Smooth muscle cell (in vitro differentiated cells): Measurements from ENCODE around the gene RPRD1A. TPM values are rescaled to one million over a fixed set of nuclear protein-coding genes. Genes with fewer than 3 reads are reported as not detected.
A peak's percentile ranks its signal among the peaks of the same experiment; 100 is the strongest.

Experiments used
- DNase-seq: peaks from one replicate; lab custom pipeline; 2025; ENCODE audit not compliant: unreplicated experiment; lab: John Stamatoyannopoulos, UW
- H2AFZ ChIP-seq: fragments of 200-600 bp; sonication (generic); 2 replicates; pipeline ENCODE4 v1.6.0; 2016; ENCODE audit warnings: antibody characterized with exemption, low read depth, mild to moderate bottlenecking
- H3F3A ChIP-seq: fragments of 200-600 bp; sonication (generic); 2 replicates; pipeline ENCODE4 v1.6.0; 2017; ENCODE audit warnings: antibody characterized with exemption, low read depth
- H3K27ac ChIP-seq: fragments of 200-600 bp; sonication (generic); 2 replicates; pipeline ENCODE4 v1.5.1; 2016; ENCODE audit warnings: low read depth, mild to moderate bottlenecking
- H3K27me3 ChIP-seq: fragments of 200-600 bp; sonication (generic); 2 replicates; pipeline ENCODE4 v1.6.1; 2016; ENCODE audit warnings: low read depth, mild to moderate bottlenecking
- H3K36me3 ChIP-seq: fragments of 200-600 bp; sonication (generic); 2 replicates; pipeline ENCODE4 v1.5.1; 2016; ENCODE audit warnings: low read depth
- H3K4me1 ChIP-seq: fragments of 200-600 bp; sonication (generic); 2 replicates; pipeline ENCODE4 v1.5.1; 2016; ENCODE audit warnings: low read depth
- H3K4me2 ChIP-seq: fragments of 200-600 bp; sonication (generic); 2 replicates; pipeline ENCODE4 v1.6.0; 2016; ENCODE audit warnings: mild to moderate bottlenecking
- H3K4me3 ChIP-seq: fragments of 200-600 bp; sonication (generic); 2 replicates; pipeline ENCODE4 v1.5.1; 2016; ENCODE audit warnings: mild to moderate bottlenecking
- H3K79me2 ChIP-seq: fragments of 200-600 bp; sonication (generic); 2 replicates; pipeline ENCODE4 v1.6.0; 2016; ENCODE audit warnings: low read depth, mild to moderate bottlenecking
- H3K9ac ChIP-seq: fragments of 200-600 bp; sonication (generic); 2 replicates; pipeline ENCODE4 v1.6.0; 2016; ENCODE audit warnings: low read depth
- H3K9me3 ChIP-seq: fragments of 200-600 bp; sonication (generic); replicated peaks from 2 replicates; pipeline ENCODE4 v1.5.1; 2016; ENCODE audit warnings: low read depth
- H4K20me1 ChIP-seq: fragments of 200-600 bp; sonication (generic); 2 replicates; pipeline ENCODE4 v1.6.0; 2016; ENCODE audit warnings: low read depth
- WGBS: methylation state at CpG from one replicate; pipeline ENCODE4 v1.1.7; 2016; ENCODE audit warnings: low lambda C conversion rate; 5-methylcytosine and 5-hydroxymethylcytosine counted together
- polyA plus RNA-seq: library from polyadenylated mRNA; unstranded; fragments of >200 nt; fragmentation: Nextera tagmentation; extraction: Ambion mirVana; gene quantifications from 2 replicates; pipeline ENCODE4 v1.2.1, GENCODE V29; 2016
- total RNA-seq: library from RNA; depleted of rRNA; stranded (reverse); fragments of >200 nt; gene quantifications from 2 replicates; pipeline ENCODE4 v1.2.3, GENCODE V29; 2014
- TF ChIP-seq, protein P1 (sequence below): fragments of 200-600 bp; sonication (generic); IDR thresholded peaks from 2 replicates; pipeline ENCODE4 v1.5.1; 2017; ENCODE audit warnings: borderline replicate concordance, mild to moderate bottlenecking, antibody characterized with exemption; ENCODE audit not compliant: insufficient read depth, poor library complexity, severe bottlenecking

Gene RPRD1A
- total and polyA plus RNA-seq, 2 experiments from 2014 or later: 13.1 to 50.0 TPM

DNA sequence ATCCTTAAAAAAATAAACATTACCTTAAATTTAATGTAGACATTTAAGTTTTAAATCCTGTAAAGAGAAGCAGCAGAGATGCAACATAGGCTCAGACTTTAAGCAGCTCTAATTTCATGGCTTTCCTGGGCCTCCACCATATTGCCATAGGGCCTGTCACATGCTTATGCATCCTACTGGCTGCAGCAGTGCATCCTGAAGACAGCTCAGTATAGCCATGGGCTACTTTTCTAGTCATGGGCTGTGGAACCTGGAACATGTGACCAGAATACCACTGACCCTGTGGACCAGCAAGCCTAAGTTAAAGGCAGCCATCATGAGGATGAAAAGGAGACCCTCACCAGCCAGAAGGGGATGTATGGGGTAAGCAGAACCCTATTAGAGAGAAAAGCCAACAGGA is 84.2 kb downstream of the RPRD1A start:
- H3K27ac ChIP-seq: peak overlapping the region; percentile 34
- H3K4me3 ChIP-seq: no peak overlapping the region
- no peak overlapping the region for H2AFZ ChIP-seq
- peaks cover 11% of the 10 kb centered on the region for H3K36me3 ChIP-seq
- no peaks in the 10 kb centered on the region for H3K79me2 ChIP-seq
- H3K27me3 ChIP-seq: no peaks in the 10 kb centered on the region
- no peak overlapping the region for H3K4me2 ChIP-seq
- no peaks in the 10 kb centered on the region for H3K4me1 ChIP-seq
- H3K9ac ChIP-seq: no peak overlapping the region
- TF ChIP-seq, protein P1, sequence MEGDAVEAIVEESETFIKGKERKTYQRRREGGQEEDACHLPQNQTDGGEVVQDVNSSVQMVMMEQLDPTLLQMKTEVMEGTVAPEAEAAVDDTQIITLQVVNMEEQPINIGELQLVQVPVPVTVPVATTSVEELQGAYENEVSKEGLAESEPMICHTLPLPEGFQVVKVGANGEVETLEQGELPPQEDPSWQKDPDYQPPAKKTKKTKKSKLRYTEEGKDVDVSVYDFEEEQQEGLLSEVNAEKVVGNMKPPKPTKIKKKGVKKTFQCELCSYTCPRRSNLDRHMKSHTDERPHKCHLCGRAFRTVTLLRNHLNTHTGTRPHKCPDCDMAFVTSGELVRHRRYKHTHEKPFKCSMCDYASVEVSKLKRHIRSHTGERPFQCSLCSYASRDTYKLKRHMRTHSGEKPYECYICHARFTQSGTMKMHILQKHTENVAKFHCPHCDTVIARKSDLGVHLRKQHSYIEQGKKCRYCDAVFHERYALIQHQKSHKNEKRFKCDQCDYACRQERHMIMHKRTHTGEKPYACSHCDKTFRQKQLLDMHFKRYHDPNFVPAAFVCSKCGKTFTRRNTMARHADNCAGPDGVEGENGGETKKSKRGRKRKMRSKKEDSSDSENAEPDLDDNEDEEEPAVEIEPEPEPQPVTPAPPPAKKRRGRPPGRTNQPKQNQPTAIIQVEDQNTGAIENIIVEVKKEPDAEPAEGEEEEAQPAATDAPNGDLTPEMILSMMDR: no peak
- peaks cover 3% of the 10 kb centered on the region for H4K20me1 ChIP-seq
- no peak for DNase-seq
- H3K9me3 ChIP-seq: no peaks in the 10 kb centered on the region
- H3F3A ChIP-seq: peaks cover 8% of the 10 kb centered on the region

DNA sequence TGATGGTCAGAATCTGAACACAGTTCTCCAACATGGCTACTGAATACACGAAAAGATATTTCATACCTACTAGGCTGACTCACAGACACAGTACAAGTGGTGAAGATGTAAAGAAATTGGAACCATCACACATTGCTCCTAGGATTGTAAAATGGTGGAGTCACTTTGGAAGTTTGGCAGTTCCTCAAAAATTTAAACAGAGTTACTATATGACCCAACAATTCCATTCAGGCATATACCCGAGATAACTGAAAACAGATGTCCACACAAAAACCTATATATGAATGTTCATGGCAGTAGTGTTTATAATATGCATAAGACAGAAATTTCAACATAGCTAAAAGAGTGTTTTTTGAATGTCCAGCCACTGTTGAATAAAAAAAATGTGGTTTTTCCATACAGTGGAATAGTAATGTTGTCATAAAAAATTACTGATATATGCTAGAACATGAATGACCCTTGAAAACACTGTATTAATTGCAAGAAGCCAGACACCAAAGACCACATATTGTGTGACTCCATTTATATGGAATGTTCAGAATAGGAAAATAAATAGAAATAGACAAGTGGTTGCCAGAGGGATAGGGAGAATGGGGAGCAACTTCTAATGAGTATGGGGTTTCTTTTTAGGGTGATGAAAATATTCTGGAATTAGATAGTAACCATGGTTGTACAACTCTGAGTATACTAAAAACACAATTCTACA is 84.8 kb downstream of the RPRD1A start:
- TF ChIP-seq, protein P1: no peak
- Histone ChIP-seq H3K9ac (no peak overlapping the region), H3K4me3 (no peak overlapping the region), H3K4me2 (no peak overlapping the region), H2AFZ (no peak overlapping the region), H3F3A (peaks cover 8% of the 10 kb centered on the region), H3K36me3 (peaks cover 17% of the 10 kb centered on the region), H3K9me3 (no peaks in the 10 kb centered on the region), H3K79me2 (no peaks in the 10 kb centered on the region), H4K20me1 (peaks cover 3% of the 10 kb centered on the region), H3K27me3 (no peaks in the 10 kb centered on the region), H3K27ac (peak overlapping the region; percentile 34), H3K4me1 (no peaks in the 10 kb centered on the region)
- WGBS: 68% methylated on average over 2 of the region's 2 CpGs
- no peak for DNase-seq

DNA sequence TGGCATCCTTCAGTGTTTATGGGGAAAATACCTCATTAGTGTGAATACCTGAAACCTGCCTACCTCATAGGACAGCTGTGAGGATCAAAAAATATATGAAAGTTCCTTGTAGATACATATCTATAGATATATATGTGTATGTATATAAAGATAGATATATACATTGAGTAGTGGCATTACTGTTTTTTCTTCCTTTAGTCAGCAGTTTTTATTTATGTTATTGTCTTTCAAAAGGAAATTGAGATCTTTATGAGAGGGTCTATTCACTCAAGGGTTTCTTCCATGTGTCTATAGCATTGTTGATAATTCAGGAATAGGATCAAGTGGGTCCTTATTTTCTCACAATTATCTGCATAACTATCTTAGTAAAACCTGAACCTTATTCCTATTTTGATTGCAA is 88.2 kb downstream of the RPRD1A start:
- Histone ChIP-seq H3K79me2 (peaks cover 8% of the 10 kb centered on the region), H3K4me3 (no peak overlapping the region), H3K27me3 (no peaks in the 10 kb centered on the region), H3K4me1 (no peaks in the 10 kb centered on the region), H3K9ac (no peak overlapping the region), H3F3A (peaks cover 8% of the 10 kb centered on the region), H3K27ac (no peak overlapping the region), H4K20me1 (peaks cover 3% of the 10 kb centered on the region), H3K9me3 (no peaks in the 10 kb centered on the region), H2AFZ (no peak overlapping the region), H3K4me2 (no peak overlapping the region), H3K36me3 (peaks cover 36% of the 10 kb centered on the region)
- no peak for DNase-seq
- TF ChIP-seq, protein P1: no peak

- no peaks in the 10 kb centered on the region for H3F3A ChIP-seq
- no peak overlapping the region for H2AFZ ChIP-seq
- TF ChIP-seq, protein P1: no peak
- H3K4me1 ChIP-seq: peaks cover 6% of the 10 kb centered on the region
- no peaks in the 10 kb centered on the region for H4K20me1 ChIP-seq
- no peaks in the 10 kb centered on the region for H3K9me3 ChIP-seq
- DNase-seq: no peak
- peaks cover 22% of the 10 kb centered on the region for H3K79me2 ChIP-seq
- H3K4me3 ChIP-seq: no peak overlapping the region
- peaks cover 29% of the 10 kb centered on the region for H3K36me3 ChIP-seq
- WGBS: 89% methylated on average over 3 of the region's 3 CpGs
- H3K4me2 ChIP-seq: peak overlapping the region; percentile 100
- H3K9ac ChIP-seq: no peak overlapping the region
- no peaks in the 10 kb centered on the region for H3K27me3 ChIP-seq
- no peak overlapping the region for H3K27ac ChIP-seq
Observed at GRCh38 chr18:35974181-35974580, 93.2 kb downstream of the RPRD1A start.
